GM12872 (cell line): ENCODE results near the gene SERPIND1.

Experiments used
- TF ChIP-seq, protein P1 (sequence below): IDR thresholded peaks from 3 replicates; pipeline ENCODE4 v1.5.1; 2011; ENCODE audit warnings: low read depth, mild to moderate bottlenecking, low read length, moderate library complexity; ENCODE audit not compliant: insufficient read depth

The SERPIND1 gene

GRCh38 chr22:20738394-20739089 lies 35.4 kb upstream of the SERPIND1 start:
- TF ChIP-seq, protein P1, sequence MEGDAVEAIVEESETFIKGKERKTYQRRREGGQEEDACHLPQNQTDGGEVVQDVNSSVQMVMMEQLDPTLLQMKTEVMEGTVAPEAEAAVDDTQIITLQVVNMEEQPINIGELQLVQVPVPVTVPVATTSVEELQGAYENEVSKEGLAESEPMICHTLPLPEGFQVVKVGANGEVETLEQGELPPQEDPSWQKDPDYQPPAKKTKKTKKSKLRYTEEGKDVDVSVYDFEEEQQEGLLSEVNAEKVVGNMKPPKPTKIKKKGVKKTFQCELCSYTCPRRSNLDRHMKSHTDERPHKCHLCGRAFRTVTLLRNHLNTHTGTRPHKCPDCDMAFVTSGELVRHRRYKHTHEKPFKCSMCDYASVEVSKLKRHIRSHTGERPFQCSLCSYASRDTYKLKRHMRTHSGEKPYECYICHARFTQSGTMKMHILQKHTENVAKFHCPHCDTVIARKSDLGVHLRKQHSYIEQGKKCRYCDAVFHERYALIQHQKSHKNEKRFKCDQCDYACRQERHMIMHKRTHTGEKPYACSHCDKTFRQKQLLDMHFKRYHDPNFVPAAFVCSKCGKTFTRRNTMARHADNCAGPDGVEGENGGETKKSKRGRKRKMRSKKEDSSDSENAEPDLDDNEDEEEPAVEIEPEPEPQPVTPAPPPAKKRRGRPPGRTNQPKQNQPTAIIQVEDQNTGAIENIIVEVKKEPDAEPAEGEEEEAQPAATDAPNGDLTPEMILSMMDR: no peak

DNA sequence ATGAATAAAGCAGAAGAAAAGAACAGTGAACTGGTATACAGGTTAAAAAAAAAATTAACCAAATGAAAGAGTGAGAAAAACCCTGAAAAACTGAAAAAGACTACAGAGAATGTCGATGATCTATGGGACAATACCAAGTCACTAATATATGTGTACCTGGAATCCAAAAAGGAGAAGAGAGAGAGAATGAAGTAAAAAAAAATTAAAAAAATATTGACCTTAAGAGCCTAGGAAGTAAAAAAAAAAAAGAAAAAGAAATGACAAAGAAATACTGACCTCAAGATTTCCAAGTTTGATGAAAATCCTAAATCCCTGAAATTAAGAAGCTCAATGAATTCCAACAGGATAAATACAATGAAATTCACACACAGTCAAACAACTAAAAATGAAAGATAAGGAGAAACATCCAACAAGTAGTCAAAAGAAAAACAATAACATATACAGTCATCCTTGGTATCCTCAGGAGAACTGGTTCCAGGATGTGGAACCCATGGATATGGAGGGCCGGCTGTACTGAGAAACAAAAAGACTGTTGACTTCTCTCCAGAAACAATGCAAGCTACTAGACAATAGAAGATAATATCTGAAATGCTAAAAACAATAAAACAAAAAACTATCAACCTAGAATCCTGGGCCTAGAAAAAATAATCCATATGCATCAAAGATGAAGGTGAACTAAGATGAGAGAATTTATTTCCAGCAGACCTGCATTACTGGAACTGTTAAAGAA lies 33.5 kb upstream of the SERPIND1 start:
- TF ChIP-seq, protein P1: no peak

DNA sequence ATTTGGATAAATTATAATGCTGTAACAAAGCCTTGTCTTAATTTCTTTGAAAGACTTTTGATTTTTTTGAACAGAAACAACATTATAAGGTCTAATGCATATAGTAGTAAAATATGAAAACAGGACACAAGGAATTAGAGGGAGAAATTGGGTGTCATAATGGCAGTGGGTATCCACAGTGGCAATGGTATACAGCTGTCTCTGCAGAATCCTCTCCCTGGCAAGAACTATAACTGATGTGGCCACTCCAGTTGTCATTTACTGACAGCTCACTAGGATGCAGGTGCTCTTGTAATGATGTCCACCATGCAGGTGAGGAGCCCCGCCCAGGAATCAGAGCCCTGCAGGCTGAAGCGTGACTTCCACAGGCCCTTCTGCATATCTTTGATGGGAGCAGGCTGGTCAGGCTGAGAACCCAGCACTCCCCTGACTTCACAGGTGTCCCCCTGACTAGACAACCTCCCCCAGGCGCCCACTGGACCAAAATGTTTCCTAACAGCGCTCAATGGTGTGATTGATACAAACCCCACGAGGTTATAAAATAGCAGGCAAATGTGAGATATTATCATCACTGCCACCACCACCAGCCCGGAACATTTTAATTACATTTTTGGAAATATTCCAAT lies 32.8 kb upstream of the SERPIND1 start:
- TF ChIP-seq, protein P1: no peak

- TF ChIP-seq, protein P1: peak; percentile 70
These were observed 32.0 kb upstream of the SERPIND1 start for GRCh38 chr22:20741634-20742581.

DNA sequence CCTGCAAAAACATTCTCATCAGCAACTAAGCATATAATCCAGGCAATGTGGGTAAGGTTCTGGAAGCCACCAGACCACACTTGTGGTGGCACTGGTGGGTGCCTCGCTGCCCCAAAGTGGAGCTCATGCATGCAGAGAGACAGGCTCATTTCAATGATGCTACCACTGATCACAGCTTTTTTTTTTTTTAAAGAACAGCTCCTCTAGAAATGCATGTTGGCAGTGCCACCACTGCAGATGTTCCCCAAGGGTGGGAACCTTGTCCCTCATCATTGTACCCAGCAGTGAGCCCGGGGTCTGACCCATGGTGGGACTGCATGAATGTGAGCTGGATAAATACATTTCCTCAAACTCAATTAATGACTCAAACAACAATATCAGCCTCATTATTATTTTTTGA lies 31.1 kb upstream of the SERPIND1 start:
- TF ChIP-seq, protein P1: no peak

GRCh38 chr22:20744456-20744855 lies 29.5 kb upstream of the SERPIND1 start:
- TF ChIP-seq, protein P1: no peak
